Anterior cingulate cortex (tissue), 58 donors: Measurements from ENCODE around the gene ADCY5.
A peak's percentile ranks its signal among the peaks of the same experiment; 100 is the strongest.

Experiments used
- DNase-seq, 58 donors: peaks; one replicate each; lab custom pipeline; 2025; lab: John Stamatoyannopoulos, UW

ADCY5 gene

DNA sequence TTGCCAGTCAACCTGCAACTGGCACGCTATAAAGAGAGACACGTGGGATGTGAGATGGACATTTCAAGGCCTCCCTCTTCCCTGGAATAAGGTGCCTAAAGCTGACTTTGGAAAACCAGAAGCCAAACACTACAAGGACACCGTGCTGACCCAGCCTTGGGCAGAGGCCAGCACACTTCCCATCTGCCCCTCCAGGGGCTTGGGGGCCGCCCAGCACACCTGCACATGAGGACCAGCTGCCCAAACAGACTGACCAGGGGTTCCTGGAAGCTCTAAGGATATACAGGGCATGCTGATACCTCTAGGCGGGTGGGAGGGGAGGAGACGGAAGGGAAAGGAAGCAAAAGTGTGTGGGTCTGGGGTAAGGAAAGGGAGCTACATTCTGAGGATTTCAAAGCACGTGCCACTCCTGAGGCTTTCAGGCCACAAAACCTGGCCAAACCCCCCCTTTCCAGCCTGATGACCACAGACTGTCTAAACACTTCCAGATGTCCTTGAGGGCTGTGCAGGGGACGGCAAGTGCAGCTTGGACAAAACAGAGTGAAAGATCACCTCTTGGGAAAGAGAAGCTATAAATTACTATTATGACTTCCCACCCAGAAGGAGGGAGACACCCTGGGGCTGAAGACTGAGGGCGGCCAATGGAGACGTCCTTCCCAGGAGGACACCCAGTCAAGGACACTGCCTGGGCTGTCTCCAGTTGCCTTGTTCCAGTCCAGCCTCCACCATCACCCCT lies 57.9 kb downstream of the ADCY5 start:
- DNase-seq: no peak

DNA sequence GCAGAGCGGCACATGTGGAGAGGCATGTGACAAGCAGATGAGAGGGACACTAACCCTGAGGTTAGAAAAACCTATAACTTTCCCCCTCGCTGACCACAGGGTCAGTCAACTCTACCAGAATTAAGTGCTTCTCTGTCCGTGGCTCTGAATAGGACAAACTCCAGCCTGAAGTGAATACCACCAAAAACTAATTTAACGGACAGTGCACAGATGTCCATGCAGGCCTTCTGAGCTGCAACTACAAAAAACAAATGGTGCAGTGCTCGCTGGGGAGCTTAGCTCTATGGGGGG lies 59.3 kb downstream of the ADCY5 start:
- no peak for DNase-seq

DNA sequence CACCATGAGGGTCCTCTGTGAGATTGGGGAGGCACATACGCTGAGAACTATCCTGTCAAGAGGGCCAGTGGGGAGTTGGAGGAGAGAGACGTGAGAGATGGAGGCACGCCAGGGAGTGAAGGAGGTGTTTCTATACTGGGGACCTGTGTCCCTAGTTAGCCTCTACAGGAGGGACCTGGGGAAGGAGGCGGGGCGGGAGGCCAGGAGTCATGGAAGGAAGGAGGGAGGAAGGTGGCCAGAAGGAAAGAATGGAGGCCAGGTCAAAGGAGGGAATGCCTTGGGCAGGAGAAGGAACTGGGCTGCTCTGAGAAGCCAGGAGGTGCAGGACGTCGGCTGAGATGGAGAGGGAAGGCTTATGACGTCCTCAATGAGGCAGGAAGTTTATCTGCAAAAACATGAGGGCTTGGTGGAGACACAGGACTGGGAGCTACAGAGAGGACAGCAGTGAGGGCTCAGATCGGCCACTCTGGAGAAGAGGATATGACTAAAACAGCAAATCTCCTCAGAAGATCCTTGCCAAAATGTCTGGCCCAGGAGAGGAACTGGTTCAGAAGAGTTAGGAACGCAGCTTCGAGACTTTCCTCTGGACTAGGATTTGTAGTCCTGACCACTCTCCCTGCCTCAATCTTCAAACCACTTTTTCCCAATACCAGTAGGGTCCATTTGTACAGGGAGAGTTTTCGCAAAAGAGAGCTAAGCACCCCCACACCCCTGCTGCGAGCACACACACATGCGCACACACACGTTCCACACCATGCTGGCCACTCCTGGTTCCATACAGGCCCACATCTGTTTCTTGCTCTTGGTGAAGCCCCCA lies 59.9 kb downstream of the ADCY5 start:
- no peak for DNase-seq

DNA sequence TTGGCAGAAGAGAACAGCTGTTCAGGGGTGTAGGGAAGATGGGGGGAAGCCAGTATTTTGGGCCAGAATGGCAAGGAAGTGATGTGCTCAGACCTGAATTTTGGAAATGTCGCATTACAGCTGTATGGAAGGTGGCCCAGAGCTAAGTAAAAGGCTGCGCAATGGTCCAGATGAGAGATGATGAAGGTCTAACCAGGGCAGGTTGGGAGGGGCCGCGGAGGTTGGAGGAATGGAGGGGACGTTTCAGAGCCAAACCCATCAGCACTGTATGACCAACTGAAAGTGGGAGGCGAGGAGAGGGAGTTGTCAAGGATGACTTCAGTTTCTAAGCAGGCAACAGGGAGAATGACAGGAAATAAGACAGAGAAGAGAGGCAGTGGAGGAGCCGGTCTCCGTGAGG lies 60.8 kb downstream of the ADCY5 start:
- no peak for DNase-seq

DNA sequence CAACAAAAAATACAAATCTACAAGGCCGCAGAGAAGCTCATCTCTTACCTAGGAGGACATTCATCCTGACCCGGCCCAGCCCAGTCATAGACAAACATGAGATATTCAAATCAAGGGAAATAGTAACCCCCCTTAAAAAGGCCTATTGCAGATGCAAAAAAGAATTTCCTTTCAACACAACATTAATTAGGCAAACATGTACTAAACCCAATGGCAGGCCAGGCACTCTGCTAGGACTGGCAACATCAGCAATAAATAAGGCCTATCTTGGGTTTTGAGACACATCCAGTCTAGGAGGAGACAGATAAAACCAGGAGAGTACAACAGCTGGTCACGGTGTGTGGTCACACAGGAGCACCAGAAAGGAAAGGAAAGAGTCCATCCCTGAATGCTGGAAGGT lies 61.4 kb downstream of the ADCY5 start:
- no peak for DNase-seq

DNA sequence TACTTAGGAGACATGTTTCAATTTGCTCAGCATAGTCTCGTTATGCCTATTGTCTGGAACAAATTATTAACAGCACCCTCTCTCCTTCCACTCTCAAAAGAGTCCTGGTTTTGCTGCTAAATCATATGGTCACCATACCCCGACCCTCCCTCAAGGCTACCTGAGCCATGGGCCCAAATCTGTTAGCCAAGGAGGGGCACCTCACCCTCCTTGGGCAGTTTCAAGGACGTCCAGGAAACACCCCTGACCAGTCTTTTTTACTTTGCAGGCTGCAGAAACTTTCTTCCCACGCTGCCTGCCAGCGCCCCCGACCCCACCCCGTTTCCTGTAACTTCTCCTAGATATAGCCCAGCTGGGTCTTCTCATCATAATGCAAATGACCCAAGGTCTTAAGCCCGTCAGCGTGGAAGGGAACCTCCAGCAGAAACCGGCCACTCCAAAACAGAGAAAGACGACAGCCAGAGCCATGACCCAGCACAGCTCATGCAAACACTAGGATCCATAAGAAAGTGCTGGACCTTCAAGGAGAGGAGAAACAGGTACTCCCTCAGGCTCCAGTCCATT lies 62.3 kb downstream of the ADCY5 start:
- no peak for DNase-seq

DNA sequence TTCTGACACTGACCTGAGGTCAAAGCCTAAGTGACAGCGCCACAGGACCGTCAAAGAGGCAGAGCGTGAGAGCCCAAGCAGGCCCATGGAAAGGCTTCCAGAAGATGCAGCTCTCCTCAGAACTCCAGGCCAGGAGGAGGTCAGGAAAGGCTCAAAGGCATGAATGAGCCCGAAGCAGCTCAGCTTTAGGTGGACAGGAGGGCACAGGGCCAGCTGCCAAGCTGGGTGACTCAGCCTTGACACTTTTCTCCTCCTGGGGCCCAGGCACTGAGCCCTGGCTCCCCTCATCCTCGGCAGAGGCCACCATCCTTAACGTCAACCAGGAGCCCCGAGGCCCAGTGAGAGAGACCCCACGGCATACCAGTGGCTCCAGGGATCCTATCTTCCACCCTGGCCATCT lies 62.9 kb downstream of the ADCY5 start:
- DNase-seq: peak in 1 of 58 donors; percentile 69

DNA sequence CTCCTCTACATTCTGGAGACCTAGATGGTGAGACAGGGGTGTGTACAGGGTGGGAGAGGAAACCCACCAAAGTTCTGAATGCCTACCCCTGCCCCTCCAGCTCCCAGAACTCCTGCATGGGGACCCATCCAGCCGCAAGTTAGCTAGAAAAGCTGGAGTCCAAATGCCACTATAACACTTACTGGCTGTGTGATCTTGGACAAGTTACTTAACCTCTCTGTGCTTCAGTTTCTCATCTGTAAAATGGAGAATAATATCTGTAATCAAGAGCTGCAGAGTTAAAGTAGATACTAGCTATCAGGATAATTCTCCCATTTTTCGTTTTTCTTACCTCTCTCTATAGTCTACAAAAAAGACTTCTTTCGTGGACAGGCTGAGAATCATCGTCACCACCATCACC lies 63.4 kb downstream of the ADCY5 start:
- DNase-seq: no peak

DNA sequence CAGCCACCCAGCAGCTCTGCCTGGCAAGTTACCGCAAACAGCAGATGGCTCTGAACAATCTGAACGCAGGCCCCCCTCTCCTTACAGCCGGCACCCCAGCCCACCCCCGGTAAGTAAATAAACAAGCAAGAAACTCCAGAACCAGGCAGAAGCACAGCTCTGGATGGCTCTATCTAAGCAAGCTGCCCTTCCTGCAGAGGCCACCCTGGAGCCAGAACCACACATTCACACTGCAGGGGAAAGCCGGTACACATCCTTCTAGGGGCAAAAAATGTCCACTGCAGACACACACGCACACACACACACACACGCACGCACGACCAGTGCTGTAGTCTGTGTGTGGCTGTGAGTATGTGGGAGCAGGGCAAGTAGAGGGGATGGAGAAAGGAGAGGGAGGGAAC lies 63.9 kb downstream of the ADCY5 start:
- no peak for DNase-seq

DNA sequence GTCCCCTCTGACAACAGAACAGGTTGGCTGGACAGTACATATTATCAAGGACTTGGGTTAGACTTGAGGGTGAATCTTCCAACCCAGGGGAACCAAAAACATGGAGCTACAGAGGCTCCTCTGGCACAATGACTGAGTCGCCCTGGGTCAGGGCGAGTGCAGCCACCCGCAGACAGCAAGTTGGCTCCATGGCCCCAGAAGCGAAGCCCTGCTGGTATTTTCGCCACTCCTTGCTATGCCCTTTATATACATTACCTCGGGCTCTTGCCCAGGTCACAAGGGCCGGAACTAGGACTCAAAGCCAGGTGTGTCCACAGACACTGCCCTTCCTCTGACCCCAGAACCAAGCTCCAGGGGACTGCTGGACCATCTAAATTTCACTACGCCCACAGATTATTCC lies 64.6 kb downstream of the ADCY5 start:
- no peak for DNase-seq

DNA sequence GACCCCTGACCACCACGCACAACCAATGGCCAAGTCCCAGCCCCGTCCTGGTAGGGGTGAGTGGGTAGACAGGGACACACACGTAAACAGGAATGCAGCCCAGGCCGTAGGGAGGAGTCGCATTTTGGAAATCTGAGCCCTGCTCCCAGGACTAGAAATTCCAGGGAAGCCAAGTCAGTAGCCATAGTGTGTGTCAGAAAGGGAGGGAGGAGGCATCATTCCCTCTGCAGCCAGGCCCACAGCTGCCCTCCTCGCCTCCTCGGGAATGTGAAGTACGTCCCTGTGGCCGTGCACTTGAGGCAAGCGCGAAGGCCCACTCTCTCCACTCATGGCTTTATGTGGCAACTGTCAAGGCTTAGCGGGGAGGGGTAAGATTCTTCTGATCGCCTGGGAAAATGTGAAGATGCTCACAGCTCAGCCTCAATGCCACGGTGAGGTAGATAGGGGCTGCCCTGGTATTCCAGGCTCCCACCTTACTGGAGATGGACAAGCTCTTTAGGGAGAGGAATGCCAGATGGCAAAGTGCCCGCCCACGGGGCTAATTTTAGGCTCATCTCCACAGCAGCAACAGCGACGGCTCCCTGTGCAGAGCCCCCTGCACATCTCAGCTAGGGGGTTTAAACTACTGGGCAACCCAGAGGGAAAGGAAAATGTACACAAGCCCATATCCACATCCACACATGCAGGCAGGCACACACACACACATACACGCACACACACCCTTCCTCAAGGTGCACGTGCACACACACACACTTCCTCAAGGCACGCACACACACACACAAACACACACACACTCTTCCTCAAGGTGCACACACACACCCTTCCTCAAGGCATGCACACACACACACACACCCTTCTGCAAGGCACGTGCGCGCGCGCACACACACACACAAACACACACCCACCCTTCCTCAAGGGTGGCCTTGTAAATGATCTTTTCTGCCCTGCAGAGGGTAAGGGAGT lies 65.5 kb downstream of the ADCY5 start:
- peak in 5 of 58 donors; percentile 7 to 25 (median 17) for DNase-seq

DNA sequence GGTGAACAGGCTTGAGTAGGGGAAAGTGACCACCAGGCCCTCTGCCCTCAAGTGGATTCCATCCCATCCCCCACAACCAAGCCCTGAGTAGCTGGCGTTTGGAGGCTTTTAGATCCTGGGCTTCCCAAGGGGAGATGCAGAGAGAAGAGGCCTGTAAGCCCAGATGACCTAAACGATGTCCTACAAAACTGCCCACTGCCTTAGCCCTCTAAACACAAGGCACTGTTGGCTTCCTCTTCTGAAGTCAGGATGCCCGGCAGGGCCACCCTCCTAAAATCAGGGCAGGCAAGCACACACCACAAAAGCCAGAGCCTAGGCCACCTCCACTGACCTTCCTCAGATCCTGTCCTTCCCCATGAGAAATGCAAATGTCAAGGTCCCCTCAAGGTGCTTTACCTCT lies 68.6 kb downstream of the ADCY5 start:
- DNase-seq: no peak

DNA sequence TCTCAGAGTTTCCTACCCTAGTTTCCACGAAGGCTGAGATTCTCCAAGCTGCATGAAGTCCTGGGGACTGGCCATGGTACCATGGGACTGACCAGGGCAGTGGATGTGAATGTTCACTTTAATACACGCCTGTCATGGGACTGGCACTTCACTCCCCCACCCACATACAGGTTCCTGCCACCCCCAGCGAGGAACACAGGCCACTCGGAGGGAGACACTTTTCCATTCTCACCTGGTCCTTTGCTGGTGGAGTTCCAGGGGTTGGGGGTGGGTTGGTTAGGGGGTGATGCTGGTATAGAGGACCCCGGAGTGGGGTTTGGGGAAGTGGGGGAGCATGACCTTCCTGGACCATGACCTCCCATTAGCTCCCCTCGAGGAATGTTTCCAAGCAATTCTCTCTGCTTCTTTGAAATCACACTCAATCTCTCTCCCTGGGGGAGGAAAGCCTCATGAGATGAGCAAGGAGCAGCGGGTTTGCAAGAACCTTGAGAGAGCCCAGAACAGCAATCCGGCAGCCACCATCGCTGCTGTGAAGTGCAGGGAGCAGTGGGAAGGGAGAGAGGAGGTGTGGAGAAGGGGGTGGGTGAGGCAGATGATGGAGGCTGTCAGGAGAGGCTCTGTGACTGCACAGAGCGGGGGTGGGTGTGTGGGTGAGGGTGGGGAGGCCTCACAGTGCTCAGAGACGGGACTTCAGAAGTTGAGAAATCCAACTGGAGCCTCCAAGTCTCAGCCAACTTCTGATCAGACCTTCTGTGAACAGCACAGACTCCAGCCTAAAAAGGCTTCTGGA lies 69.7 kb downstream of the ADCY5 start:
- DNase-seq: peak in 6 of 58 donors; percentile 7 to 46 (median 16)

DNA sequence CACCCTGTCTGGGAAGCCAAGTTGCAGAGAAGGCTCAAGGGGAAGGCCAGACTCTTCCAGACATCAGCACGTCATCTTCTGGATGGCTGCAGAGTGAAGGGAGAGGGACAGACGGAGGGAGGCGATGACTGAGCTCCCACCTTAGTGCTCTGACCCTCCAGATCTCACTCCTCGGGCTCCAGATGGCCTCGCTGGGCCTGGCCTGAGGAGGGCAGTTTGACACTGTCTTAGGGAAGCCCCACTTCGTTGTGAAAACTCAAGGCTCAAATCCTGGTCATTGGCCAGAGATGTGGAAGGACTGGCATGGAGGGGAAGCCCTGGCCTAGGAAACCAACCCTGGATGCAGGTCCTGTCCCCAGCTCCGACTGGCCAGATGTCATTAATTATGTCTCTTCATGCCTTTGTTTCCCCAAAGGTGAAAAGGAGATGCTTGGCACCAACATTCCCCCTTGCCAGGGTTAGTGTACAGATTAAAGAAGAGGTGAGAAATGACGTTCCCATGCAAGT lies 70.4 kb downstream of the ADCY5 start:
- DNase-seq: no peak

DNA sequence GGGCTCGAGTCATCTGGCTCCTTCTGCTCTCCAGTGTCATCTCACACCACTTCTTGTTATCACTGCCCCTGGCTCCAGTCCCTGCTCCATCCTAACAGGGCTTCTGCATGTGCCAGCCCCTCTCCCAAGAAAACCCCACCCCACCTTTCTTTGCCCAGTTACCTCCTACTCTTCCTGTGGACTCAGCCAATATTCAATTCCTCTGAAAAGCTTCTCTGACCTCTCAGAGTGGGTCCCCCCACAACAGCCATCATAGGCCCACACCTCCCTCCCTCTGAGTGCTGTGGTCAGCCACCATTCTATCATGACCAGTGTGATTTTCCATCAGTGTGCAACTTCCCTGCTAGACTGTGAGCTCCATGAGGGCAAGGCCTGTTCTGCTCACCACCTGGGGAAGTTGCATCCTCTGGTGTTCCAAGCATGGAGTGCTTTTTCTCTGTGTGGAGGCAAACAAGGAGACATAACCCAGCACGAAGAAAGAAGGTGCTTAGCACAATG lies 71.6 kb downstream of the ADCY5 start:
- DNase-seq: no peak

DNA sequence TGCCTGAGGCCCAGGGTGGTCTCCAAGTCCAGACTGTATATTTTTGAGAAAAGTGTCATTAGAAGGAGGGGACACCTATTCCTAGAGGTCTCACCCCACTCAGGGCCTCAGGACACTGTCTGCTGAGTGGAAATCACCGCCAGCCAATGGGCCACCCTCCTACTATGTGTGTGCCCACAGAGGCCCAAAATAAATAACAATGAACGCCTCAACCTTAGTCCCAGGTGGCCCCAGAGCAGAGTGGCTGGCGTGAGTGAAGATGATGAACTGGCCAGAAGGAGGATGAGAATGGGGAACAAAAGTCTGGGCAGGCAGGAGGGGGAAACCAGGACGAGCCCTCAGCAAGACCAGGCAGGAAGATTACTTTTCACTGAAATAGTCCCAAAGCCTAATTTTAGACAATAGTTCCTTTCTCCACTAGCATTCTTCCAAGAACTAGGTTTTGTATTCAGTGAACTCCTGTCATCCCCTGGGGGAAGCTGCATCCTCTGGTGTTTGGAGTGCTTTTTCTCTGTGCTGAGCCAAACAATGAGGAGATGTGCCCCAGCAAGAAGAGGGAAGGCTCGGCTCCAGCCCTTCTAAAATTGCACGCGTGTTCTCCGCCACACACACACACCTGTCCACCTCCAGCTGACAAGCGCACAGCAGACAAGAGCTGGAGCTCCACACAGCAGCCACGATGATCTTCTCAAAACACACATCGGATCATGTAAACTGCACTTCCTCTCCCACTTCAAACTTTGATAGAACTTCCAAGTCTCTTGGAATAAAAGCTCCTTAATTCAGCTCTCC lies 72.2 kb downstream of the ADCY5 start:
- DNase-seq: no peak

DNA sequence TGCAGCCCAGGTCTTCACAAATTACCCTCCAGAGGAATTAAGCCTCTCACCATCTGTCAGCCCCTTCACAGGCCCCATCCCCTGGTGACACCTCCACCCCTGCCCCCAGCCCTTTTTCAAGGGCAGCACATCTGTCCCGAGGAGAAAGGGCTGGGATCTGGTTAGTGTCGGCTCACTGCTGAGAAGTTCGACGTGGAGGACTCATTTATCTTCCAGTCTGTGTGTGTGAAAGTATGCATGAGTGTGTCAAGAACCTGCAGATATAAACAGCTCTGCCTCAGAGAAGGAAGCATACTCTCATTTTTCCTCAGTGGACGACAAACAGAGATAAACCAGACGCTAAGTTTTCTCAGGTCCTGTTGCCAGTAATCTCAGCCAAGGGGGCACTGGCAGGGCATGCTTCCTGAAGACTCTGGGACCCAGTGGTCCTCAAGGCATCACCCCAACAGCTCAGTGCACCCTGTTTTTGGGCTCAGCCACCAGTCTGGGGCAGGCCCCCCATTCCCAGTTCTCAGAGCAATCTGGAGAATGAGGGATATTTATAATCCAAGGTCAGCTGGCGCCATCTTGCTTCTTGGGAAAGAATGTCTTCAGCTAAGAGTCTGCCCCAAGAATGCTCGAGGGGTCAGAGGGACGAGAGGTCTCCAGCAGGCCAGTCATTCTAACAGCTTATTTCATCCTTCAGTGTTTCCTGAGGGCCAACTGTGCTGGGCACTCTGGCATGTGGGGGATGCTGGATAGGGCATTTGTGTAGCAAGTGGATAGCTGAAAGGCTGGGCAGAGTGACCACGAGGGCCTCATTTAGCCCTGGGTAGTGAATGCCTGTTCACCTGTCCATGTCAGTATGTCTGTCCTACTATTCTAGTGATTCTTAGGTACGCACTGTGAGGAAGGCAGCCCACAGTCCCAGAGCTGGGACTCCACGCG lies 73.6 kb downstream of the ADCY5 start:
- no peak for DNase-seq

DNA sequence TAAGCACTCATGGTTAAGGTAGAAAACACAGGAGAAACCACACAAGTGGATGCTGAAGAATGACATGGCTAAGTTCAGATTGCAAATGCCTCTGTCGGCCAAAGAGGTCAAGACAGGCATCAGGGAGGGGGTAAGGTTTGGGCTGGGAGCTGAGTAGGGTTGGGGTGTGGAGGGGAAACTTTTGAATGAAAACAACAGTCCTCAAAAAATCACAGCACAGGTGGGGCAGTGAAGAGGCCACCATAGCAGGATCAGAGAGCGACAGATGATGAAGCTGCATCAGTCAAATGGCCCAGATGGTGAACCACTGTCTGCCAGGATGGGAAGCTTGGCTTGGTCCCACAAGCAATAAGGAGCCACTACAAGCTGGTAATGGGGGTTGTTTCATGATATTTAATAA lies 74.9 kb downstream of the ADCY5 start:
- no peak for DNase-seq
